BLaER1 (cell line): ENCODE data around the gene FOXA2.
A peak's percentile ranks its signal among the peaks of the same experiment; 100 is the strongest.

Experiments
- H3K27ac ChIP-seq: shearing (Covaris generic); formaldehyde crosslinking; 2 replicates; pipeline ENCODE4 v1.8.1; 2022
- H3K27me3 ChIP-seq: shearing (Covaris generic); formaldehyde crosslinking; 2 replicates; pipeline ENCODE4 v1.8.1; 2022
- H3K36me3 ChIP-seq: shearing (Covaris generic); formaldehyde crosslinking; 2 replicates; pipeline ENCODE4 v1.8.1; 2022
- H3K4me1 ChIP-seq: shearing (Covaris generic); formaldehyde crosslinking; 2 replicates; pipeline ENCODE4 v1.8.1; 2022
- H3K4me2 ChIP-seq: shearing (Covaris generic); formaldehyde crosslinking; 2 replicates; pipeline ENCODE4 v1.8.1; 2022
- H3K4me3 ChIP-seq: shearing (Covaris generic); formaldehyde crosslinking; 2 replicates; pipeline ENCODE4 v1.8.1; 2022
- H3K9ac ChIP-seq: shearing (Covaris generic); formaldehyde crosslinking; 2 replicates; pipeline ENCODE4 v1.8.1; 2022
- H3K9me3 ChIP-seq: shearing (Covaris generic); formaldehyde crosslinking; 2 replicates; pipeline ENCODE4 v1.8.1; 2022
- H4K20me1 ChIP-seq: shearing (Covaris generic); formaldehyde crosslinking; 2 replicates; pipeline ENCODE4 v1.8.1; 2022
- Cebpa-rat ChIP-seq: shearing (Covaris generic); IDR thresholded peaks from 2 replicates; pipeline ENCODE4 v1.8.1; 2022

FOXA2 gene

DNA sequence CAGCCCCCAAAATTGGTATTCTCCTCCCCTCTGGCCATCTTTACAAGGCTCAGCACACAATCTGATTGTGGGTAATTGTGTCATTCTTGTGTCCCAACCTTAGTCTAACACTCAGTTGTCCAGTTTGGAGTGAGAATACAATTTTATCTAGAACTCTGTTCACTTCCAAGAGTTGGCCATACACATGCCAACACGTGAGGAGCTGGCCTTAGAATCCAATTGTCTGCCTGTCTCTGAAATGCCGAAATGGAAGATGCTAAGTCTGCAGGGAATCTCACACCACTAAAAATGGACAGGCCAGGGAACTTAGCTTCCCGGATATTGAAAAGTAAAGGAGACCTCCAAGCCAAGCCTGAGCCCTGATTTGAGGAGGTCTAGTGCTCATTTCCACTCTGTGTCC lies 12.3 kb downstream of the FOXA2 start:
- Histone ChIP-seq H3K36me3 (no peaks in the 10 kb centered on the region; the same call in 1 of the 2 replicates), H3K9me3 (peaks cover 28% of the 10 kb centered on the region), H4K20me1 (peaks cover 19% of the 10 kb centered on the region), H3K4me3 (no peak overlapping the region), H3K4me2 (no peak overlapping the region), H3K9ac (no peak overlapping the region), H3K27ac (no peak overlapping the region), H3K4me1 (peaks cover 43% of the 10 kb centered on the region), H3K27me3 (peaks cover 67% of the 10 kb centered on the region)
- no peak for TF ChIP-seq Cebpa-rat

DNA sequence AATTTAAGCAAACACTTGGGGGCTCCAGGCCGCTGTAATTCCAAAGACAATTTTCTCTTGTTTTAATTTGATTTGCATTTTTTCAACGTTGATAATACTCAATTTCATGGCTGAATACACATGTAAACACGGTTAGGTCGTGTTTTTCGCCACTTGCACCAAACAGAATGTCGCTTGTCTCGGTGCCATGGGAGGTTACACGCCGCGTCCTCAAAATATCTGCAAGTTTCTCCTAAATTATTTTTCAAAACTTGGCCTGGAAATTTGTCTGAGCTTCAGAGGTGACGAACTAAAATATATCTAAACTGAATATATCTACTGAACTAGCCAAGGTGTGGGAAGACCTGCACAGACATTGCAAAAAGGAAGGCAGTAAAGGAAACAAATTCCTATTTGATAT lies 15.0 kb downstream of the FOXA2 start:
- H3K4me3 ChIP-seq, result no peak overlapping the region
- peaks cover 16% of the 10 kb centered on the region for H3K4me1 ChIP-seq
- H3K27me3 ChIP-seq, result peaks cover 84% of the 10 kb centered on the region
- peaks cover 26% of the 10 kb centered on the region for H4K20me1 ChIP-seq
- H3K36me3 ChIP-seq, result no peaks in the 10 kb centered on the region
- H3K27ac ChIP-seq, result no peak overlapping the region
- no peak overlapping the region for H3K9ac ChIP-seq
- H3K4me2 ChIP-seq, result no peak overlapping the region
- TF ChIP-seq Cebpa-rat, result no peak
- peaks cover 20% of the 10 kb centered on the region for H3K9me3 ChIP-seq

DNA sequence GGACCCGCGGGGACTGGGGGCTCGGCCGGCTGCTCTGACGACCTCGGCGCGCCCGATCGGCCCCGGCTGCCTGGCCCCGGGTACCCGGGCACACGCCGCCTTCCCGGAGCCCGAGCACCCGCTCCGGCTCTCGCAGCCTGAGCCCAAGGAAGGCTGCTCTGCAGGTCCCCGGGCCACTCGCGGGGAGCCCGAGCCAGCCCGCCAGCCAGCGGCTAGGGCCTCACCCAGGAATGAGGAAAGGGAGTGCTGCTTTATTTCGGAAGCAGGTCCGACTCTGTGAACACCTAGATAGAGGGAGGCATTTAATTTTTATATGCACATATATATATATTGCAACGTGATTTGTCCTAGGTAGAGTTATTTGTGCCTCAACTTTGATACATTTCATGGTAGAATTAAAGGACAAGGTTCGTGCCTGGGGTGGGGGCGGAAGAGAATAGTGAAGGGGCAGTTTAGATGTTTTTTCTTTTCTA lies 15.5 kb downstream of the FOXA2 start:
- Histone ChIP-seq H3K36me3 (no peaks in the 10 kb centered on the region), H3K4me2 (no peak overlapping the region), H3K27me3 (peaks cover 89% of the 10 kb centered on the region), H4K20me1 (peaks cover 30% of the 10 kb centered on the region), H3K4me1 (peaks cover 12% of the 10 kb centered on the region), H3K9me3 (peaks cover 20% of the 10 kb centered on the region), H3K27ac (no peak overlapping the region), H3K4me3 (peak overlapping the region; percentile 6; the same call in 1 of the 2 replicates), H3K9ac (no peak overlapping the region)
- no peak for TF ChIP-seq Cebpa-rat

- Histone ChIP-seq H3K4me3 (peak overlapping the region; percentile 6; the same call in 1 of the 2 replicates), H3K36me3 (no peaks in the 10 kb centered on the region), H3K9ac (no peak overlapping the region), H3K4me1 (peaks cover 5% of the 10 kb centered on the region), H3K4me2 (no peak overlapping the region), H3K27me3 (peaks cover 94% of the 10 kb centered on the region), H3K9me3 (peaks cover 20% of the 10 kb centered on the region), H3K27ac (no peak overlapping the region), H4K20me1 (peaks cover 36% of the 10 kb centered on the region)
- no peak for TF ChIP-seq Cebpa-rat
Observed at GRCh38 chr20:22567944-22568871, 16.2 kb downstream of the FOXA2 start.

GRCh38 chr20:22566876-22567658 lies 17.3 kb downstream of the FOXA2 start:
- H3K4me3 ChIP-seq, result no peak overlapping the region
- no peaks in the 10 kb centered on the region for H3K4me1 ChIP-seq
- no peak overlapping the region for H3K9ac ChIP-seq
- H4K20me1 ChIP-seq, result peaks cover 43% of the 10 kb centered on the region
- H3K27ac ChIP-seq, result no peak overlapping the region
- H3K4me2 ChIP-seq, result no peak overlapping the region
- H3K9me3 ChIP-seq, result peaks cover 20% of the 10 kb centered on the region
- TF ChIP-seq Cebpa-rat, result no peak
- no peaks in the 10 kb centered on the region for H3K36me3 ChIP-seq
- peaks cover 100% of the 10 kb centered on the region for H3K27me3 ChIP-seq

GRCh38 chr20:22563062-22563965 lies 21.1 kb downstream of the FOXA2 start:
- no peak for TF ChIP-seq Cebpa-rat
- Histone ChIP-seq H4K20me1 (peaks cover 47% of the 10 kb centered on the region), H3K9ac (no peak overlapping the region), H3K27me3 (peaks cover 100% of the 10 kb centered on the region), H3K4me2 (no peak overlapping the region), H3K4me1 (no peaks in the 10 kb centered on the region), H3K36me3 (no peaks in the 10 kb centered on the region), H3K9me3 (peaks cover 22% of the 10 kb centered on the region), H3K4me3 (no peak overlapping the region), H3K27ac (no peak overlapping the region)

DNA sequence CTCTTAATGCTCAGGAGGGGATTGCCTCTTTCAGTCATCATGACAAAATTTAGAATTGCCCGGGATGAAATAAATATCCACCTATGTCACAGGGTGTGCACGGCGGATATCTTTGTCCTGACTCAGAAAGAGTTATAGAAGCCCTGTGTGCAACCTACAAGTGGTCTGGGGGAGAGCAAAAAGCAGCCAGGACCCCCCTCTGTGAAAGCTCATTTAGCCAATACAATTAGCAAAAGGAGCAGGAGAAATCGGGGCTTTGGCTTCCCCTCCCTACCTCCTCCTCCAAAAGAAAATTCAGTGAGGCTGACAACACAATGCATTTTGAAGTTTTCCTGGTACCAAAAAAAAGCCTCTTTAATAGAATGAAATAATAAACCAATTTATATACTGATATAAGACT lies 21.8 kb downstream of the FOXA2 start:
- Histone ChIP-seq H3K4me2 (no peak overlapping the region), H3K27me3 (peaks cover 100% of the 10 kb centered on the region), H3K9ac (no peak overlapping the region), H4K20me1 (peaks cover 40% of the 10 kb centered on the region), H3K4me3 (no peak overlapping the region), H3K36me3 (no peaks in the 10 kb centered on the region), H3K27ac (no peak overlapping the region), H3K9me3 (peaks cover 20% of the 10 kb centered on the region; the same call in 1 of the 2 replicates), H3K4me1 (no peaks in the 10 kb centered on the region)
- TF ChIP-seq Cebpa-rat, result no peak

DNA sequence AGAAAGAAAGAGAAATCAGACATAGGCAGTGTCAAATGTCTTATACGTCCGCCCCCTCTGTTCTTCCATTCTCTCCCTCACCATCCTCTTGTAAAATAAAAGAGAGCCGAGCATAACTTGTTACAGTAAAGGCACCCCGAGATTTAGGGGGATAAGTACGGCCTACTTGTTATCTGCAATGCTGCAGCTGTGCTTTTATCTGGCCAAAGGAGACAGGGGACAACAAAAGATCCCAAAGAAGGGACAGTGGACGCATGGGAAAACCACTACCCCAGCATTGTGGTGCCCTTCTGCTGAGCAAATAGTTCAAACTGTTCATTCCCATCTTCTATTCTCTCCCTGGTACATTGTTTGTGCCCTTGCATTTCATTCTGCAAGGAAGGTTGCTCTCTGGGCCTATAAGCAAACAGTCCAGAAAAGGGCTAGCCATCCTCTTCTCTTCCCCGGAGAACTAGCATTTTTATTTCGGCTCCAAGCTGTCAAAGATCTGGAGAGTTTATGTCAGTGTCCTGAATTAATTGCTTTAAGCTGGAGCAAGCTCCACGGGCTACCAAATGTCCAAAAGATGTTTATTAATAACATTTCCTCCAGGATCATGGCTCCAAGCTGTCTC lies 22.3 kb downstream of the FOXA2 start:
- H3K4me3 ChIP-seq, result no peak overlapping the region
- no peaks in the 10 kb centered on the region for H3K4me1 ChIP-seq
- H4K20me1 ChIP-seq, result peaks cover 35% of the 10 kb centered on the region
- no peaks in the 10 kb centered on the region for H3K36me3 ChIP-seq
- no peak overlapping the region for H3K9ac ChIP-seq
- peaks cover 98% of the 10 kb centered on the region for H3K27me3 ChIP-seq
- H3K27ac ChIP-seq, result no peak overlapping the region
- H3K9me3 ChIP-seq, result peaks cover 14% of the 10 kb centered on the region; the same call in 1 of the 2 replicates
- no peak overlapping the region for H3K4me2 ChIP-seq
- TF ChIP-seq Cebpa-rat, result no peak

GRCh38 chr20:22560817-22561216 lies 23.6 kb downstream of the FOXA2 start:
- H3K4me2 ChIP-seq, result no peak overlapping the region
- H3K36me3 ChIP-seq, result no peaks in the 10 kb centered on the region
- no peak overlapping the region for H3K4me3 ChIP-seq
- H3K27ac ChIP-seq, result no peak overlapping the region
- H3K9ac ChIP-seq, result no peak overlapping the region
- peaks cover 86% of the 10 kb centered on the region for H3K27me3 ChIP-seq
- peaks cover 14% of the 10 kb centered on the region; the same call in 1 of the 2 replicates for H3K9me3 ChIP-seq
- peaks cover 4% of the 10 kb centered on the region; the same call in 1 of the 2 replicates for H3K4me1 ChIP-seq
- TF ChIP-seq Cebpa-rat, result no peak
- H4K20me1 ChIP-seq, result peaks cover 27% of the 10 kb centered on the region
